ENCODE measurements around the gene PCNX2. TPM values are rescaled to one million over a fixed set of nuclear protein-coding genes. Genes with fewer than 3 reads are reported as not detected.

PCNX2 gene
- total RNA-seq, 1 experiment from 2014 or later = 15.0 TPM

DNA sequence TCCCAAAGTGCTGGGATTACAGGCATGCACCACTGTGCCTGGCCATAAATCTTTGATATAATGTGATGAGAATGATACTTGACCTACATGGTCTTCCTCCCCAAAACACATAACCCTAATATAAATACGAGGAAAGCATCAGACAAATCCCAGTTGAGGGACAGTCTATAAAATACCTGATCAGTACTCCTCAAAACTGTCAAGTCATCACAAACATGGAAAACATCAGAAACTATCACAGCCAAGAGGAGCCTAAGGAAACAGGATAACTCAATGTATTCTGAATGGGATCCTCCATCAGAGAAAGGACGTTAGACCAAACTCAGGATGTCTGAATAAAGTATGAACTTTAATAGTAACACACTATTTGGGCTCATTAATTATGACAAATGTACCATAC, 172.7 kb downstream of the PCNX2 start:
- ChIA-PET POLR2A (no interaction called here), CTCF (no interaction called here)
- Histone ChIP-seq H3K27me3 (replicated peaks; ENCODE audit: control insufficient read depth, insufficient read depth, low read length) (no peaks in the 10 kb centered on the region), H3K4me3 (ENCODE audit: low read depth, low read length) (no peak overlapping the region), H3K4me1 (no peaks in the 10 kb centered on the region), H3K36me3 (ENCODE audit: control insufficient read depth, insufficient read depth, low read length) (no peaks in the 10 kb centered on the region), H3K9me3 (no peaks in the 10 kb centered on the region)
- DNase-seq = no peak
- Mint-ChIP-seq H3K27ac (ENCODE audit: unreplicated experiment) (no peak overlapping the region), H3K36me3 (ENCODE audit: insufficient read depth, unreplicated experiment) (no peaks in the 10 kb centered on the region), H3K27me3 (ENCODE audit: insufficient read depth, unreplicated experiment) (no peaks in the 10 kb centered on the region), H3K4me1 (ENCODE audit: low read depth, unreplicated experiment) (no peaks in the 10 kb centered on the region), H3K9me3 (ENCODE audit: unreplicated experiment) (peaks cover 9% of the 10 kb centered on the region), H3K4me3 (ENCODE audit: unreplicated experiment) (no peak overlapping the region)
- BruUV-seq (replicated peaks) = no TSS peak
- intact Hi-C loops (cut with micrococcal nuclease; ENCODE audit: unreplicated experiment) = no loop called here
- TF ChIP-seq, protein P1, sequence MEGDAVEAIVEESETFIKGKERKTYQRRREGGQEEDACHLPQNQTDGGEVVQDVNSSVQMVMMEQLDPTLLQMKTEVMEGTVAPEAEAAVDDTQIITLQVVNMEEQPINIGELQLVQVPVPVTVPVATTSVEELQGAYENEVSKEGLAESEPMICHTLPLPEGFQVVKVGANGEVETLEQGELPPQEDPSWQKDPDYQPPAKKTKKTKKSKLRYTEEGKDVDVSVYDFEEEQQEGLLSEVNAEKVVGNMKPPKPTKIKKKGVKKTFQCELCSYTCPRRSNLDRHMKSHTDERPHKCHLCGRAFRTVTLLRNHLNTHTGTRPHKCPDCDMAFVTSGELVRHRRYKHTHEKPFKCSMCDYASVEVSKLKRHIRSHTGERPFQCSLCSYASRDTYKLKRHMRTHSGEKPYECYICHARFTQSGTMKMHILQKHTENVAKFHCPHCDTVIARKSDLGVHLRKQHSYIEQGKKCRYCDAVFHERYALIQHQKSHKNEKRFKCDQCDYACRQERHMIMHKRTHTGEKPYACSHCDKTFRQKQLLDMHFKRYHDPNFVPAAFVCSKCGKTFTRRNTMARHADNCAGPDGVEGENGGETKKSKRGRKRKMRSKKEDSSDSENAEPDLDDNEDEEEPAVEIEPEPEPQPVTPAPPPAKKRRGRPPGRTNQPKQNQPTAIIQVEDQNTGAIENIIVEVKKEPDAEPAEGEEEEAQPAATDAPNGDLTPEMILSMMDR (IDR thresholded peaks at IDR 0.05; ENCODE audit: insufficient read depth in 1 of 2, low read depth in 1 of 2, low read length in 1 of 2, severe bottlenecking in 1 of 2, unreplicated experiment in 1 of 2) = no peak

DNA sequence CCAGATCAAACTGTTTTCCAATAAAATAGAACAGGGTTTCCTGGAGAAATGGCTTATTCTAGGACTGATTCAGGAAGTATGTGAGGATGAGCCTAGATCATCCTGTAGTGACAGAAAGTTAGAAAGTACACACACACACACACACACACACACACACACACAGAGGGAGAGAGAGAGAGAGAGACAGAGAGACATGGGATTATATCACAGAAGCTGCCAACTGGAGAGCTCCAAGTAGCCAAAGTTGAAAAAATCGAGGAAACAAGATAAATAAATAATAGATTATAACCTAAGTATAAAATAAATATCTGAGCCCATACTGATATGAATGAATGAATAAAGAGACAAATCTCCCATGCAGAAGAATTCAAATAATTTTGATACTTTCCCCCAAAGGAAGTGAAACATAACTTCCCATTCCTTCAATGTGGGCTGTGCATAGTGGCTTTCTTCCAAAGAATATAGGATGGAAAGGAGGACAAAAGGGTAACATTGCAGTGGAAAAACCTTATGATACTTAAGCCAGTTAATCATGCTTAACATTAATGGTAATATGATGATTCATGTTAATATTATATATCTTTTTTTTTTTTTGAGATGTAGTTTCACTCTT, 173.5 kb downstream of the PCNX2 start:
- no peaks in the 10 kb centered on the region for H3K27me3 ChIP-seq (replicated peaks; ENCODE audit: control insufficient read depth, insufficient read depth, low read length)
- ChIA-PET CTCF (no interaction called here), POLR2A (no interaction called here)
- no peaks in the 10 kb centered on the region for H3K4me1 ChIP-seq
- H3K9me3 Mint-ChIP-seq (ENCODE audit: unreplicated experiment) = peaks cover 9% of the 10 kb centered on the region
- no TSS peak for BruUV-seq (replicated peaks)
- intact Hi-C loops (cut with micrococcal nuclease; ENCODE audit: unreplicated experiment) = no loop called here
- TF ChIP-seq, protein P1 (IDR thresholded peaks at IDR 0.05; ENCODE audit: insufficient read depth in 1 of 2, low read depth in 1 of 2, low read length in 1 of 2, severe bottlenecking in 1 of 2, unreplicated experiment in 1 of 2) = no peak
- no peaks in the 10 kb centered on the region for H3K4me1 Mint-ChIP-seq (ENCODE audit: low read depth, unreplicated experiment)
- no peak for DNase-seq
- no peak overlapping the region for H3K4me3 ChIP-seq (ENCODE audit: low read depth, low read length)
- no peaks in the 10 kb centered on the region for H3K36me3 Mint-ChIP-seq (ENCODE audit: insufficient read depth, unreplicated experiment)
- H3K27ac Mint-ChIP-seq (ENCODE audit: unreplicated experiment) = no peak overlapping the region
- no peaks in the 10 kb centered on the region for H3K9me3 ChIP-seq
- no peak overlapping the region for H3K4me3 Mint-ChIP-seq (ENCODE audit: unreplicated experiment)
- H3K36me3 ChIP-seq (ENCODE audit: control insufficient read depth, insufficient read depth, low read length) = no peaks in the 10 kb centered on the region
- no peaks in the 10 kb centered on the region for H3K27me3 Mint-ChIP-seq (ENCODE audit: insufficient read depth, unreplicated experiment)

DNA sequence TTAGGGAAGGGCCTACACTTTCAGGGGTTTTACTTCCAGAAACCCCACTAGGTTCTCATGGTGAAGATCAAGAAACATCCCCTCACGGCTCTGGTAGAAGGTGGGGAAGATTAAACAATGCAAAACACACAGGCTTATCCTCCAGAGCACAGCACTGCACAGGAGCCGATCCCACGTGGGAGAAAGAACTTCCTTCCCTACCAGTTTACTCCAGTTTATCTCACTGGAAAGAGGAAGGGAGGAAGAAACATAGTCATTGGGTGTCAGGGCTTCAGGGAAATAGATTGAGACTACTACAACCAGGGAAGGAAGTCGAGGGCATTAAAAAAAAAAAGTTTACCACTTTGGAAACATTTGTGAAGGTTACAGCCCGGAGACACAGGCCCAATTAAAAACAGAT, 180.7 kb downstream of the PCNX2 start:
- Histone ChIP-seq H3K27me3 (replicated peaks; ENCODE audit: control insufficient read depth, insufficient read depth, low read length) (no peaks in the 10 kb centered on the region), H3K36me3 (ENCODE audit: control insufficient read depth, insufficient read depth, low read length) (no peaks in the 10 kb centered on the region), H3K4me1 (peaks cover 12% of the 10 kb centered on the region), H3K9me3 (no peaks in the 10 kb centered on the region), H3K4me3 (ENCODE audit: low read depth, low read length) (no peak overlapping the region)
- Mint-ChIP-seq H3K36me3 (ENCODE audit: insufficient read depth, unreplicated experiment) (no peaks in the 10 kb centered on the region), H3K4me3 (ENCODE audit: unreplicated experiment) (no peak overlapping the region), H3K4me1 (ENCODE audit: low read depth, unreplicated experiment) (no peaks in the 10 kb centered on the region), H3K9me3 (ENCODE audit: unreplicated experiment) (no peaks in the 10 kb centered on the region), H3K27ac (ENCODE audit: unreplicated experiment) (no peak overlapping the region), H3K27me3 (ENCODE audit: insufficient read depth, unreplicated experiment) (no peaks in the 10 kb centered on the region)
- no TSS peak for BruUV-seq (replicated peaks)
- CTCF ChIA-PET = no interaction called here
- TF ChIP-seq, protein P1 (IDR thresholded peaks at IDR 0.05; ENCODE audit: insufficient read depth in 1 of 2, low read depth in 1 of 2, low read length in 1 of 2, severe bottlenecking in 1 of 2, unreplicated experiment in 1 of 2) = no peak
- POLR2A ChIA-PET = no interaction called here
- intact Hi-C loops (cut with micrococcal nuclease; ENCODE audit: unreplicated experiment) = no loop called here
- DNase-seq = no peak
